IPS-NIHi7 (cell line): ENCODE results near the gene IBA57.
"Not testable (repeated sequence)": the region's sequence is repeated elsewhere in the genome, so short reads cannot be mapped to it uniquely, and the experiment has no call there.

Experiments used
- DNase-seq: peaks from one replicate; pipeline ENCODE4 v3.0.0; 2012; ENCODE audit warnings: mixed read lengths; ENCODE audit errors: extremely low spot score

Gene IBA57

GRCh38 chr1:228212966-228213844 lies 47.6 kb downstream of the IBA57 start:
- peak; percentile 99 for DNase-seq

GRCh38 chr1:228213917-228214808 lies 48.6 kb downstream of the IBA57 start:
- no peak for DNase-seq

- DNase-seq: no peak
These were observed 49.5 kb downstream of the IBA57 start for GRCh38 chr1:228214921-228215662.

- no peak for DNase-seq
These were observed 50.1 kb downstream of the IBA57 start for GRCh38 chr1:228215663-228216116.

GRCh38 chr1:228216371-228217320 lies 51.0 kb downstream of the IBA57 start:
- DNase-seq: no peak

- no peak for DNase-seq
These were observed 52.1 kb downstream of the IBA57 start for GRCh38 chr1:228217551-228218344.

GRCh38 chr1:228218513-228219244 lies 53.1 kb downstream of the IBA57 start:
- no peak for DNase-seq

GRCh38 chr1:228219245-228219961 lies 53.8 kb downstream of the IBA57 start:
- no peak for DNase-seq

- no peak for DNase-seq
These were observed 54.6 kb downstream of the IBA57 start for GRCh38 chr1:228219962-228220780.

- DNase-seq: not testable (repeated sequence)
These were observed 55.5 kb downstream of the IBA57 start for GRCh38 chr1:228221097-228221496.

- DNase-seq: no peak
These were observed 56.9 kb downstream of the IBA57 start for GRCh38 chr1:228222548-228222947.

GRCh38 chr1:228224198-228225164 lies 58.9 kb downstream of the IBA57 start:
- no peak for DNase-seq

- DNase-seq: no peak
These were observed 59.6 kb downstream of the IBA57 start for GRCh38 chr1:228225165-228225710.

GRCh38 chr1:228225740-228226139 lies 60.1 kb downstream of the IBA57 start:
- DNase-seq: no peak

GRCh38 chr1:228226141-228226874 lies 60.7 kb downstream of the IBA57 start:
- DNase-seq: no peak
